GM12878 (cell line): ENCODE results near the gene TRPV3. TPM values are rescaled to one million over a fixed set of nuclear protein-coding genes. Genes with fewer than 3 reads are reported as not detected.

Source experiments
- ATAC-seq: fragments of 200-7000 bp; cut with Tn5 transposase; 3 replicates; pipeline ENCODE4 v1.9.1; 2020; ENCODE audit warnings: mild to moderate bottlenecking, moderate library complexity
- BruUV-seq: library from RNA; stranded (reverse); fragments of 400-500 nt; replicated peaks from 2 replicates; lab custom pipeline; 2021; lab: Mats Ljungman, UMichigan
- CTCF ChIA-PET: fragments of 300-600 bp; sonication (Branson Sonifier 250); formaldehyde crosslinking; extraction: SDS; loops from one replicate; lab custom pipeline; 2021; ENCODE audit warnings: inconsistent platforms; lab: Yijun Ruan, JAX
- POLR2A ChIA-PET: fragments of 350-600 bp; formaldehyde crosslinking; extraction: SDS; loops from one replicate; lab custom pipeline; 2021; ENCODE audit warnings: inconsistent platforms; lab: Charles Lee
- RAD21 ChIA-PET: fragments of 300-600 bp; sonication (Branson Sonifier 250); formaldehyde crosslinking; loops from one replicate; lab custom pipeline; 2023; ENCODE audit warnings: antibody characterized with exemption; ENCODE audit not compliant: unreplicated experiment; lab: Charles Lee
- SMC1A ChIA-PET: fragments of 300-600 bp; sonication (Branson Sonifier 250); formaldehyde crosslinking; loops from one replicate; lab custom pipeline; 2023; ENCODE audit not compliant: unreplicated experiment, uncharacterized antibody; lab: Charles Lee
- DNase-seq: peaks from one replicate; pipeline ENCODE4 v3.0.0-alpha.2; 2011; ENCODE audit warnings: low read depth, low spot score
- FAIRE-seq: peaks from 3 replicates; lab custom pipeline; 2011; peaks lifted over from hg19 to GRCh38; lab: Jason Lieb, UNC
- H2AFZ ChIP-seq: 2 replicates; pipeline ENCODE4 v1.6.0; 2011; ENCODE audit warnings: low read depth, low read length, control low read depth; ENCODE audit not compliant: control insufficient read depth
- H3K27ac ChIP-seq: 2 replicates; pipeline ENCODE4 v1.5.1; 2011; ENCODE audit warnings: control low read depth; ENCODE audit not compliant: control insufficient read depth, insufficient read depth
- H3K27me3 ChIP-seq, 2 experiments: replicated peaks in 1 of 2; 2 replicates each; pipeline versions ENCODE4 v1.6.0 to v1.6.1; 2011; ENCODE audit warnings: low read length in 1 of 2; ENCODE audit not compliant: control insufficient read depth in 2 of 2, insufficient read depth in 2 of 2
- H3K36me3 ChIP-seq, 2 experiments: 2 replicates each; pipeline ENCODE4 v1.5.1; 2011; ENCODE audit warnings: low read length in 1 of 2; ENCODE audit not compliant: control insufficient read depth in 2 of 2, insufficient read depth in 2 of 2
- H3K4me1 ChIP-seq: 2 replicates; pipeline ENCODE4 v1.6.1; 2011; ENCODE audit warnings: mild to moderate bottlenecking, low read length, moderate library complexity, mixed read lengths; ENCODE audit not compliant: control insufficient read depth, insufficient read depth
- H3K4me2 ChIP-seq: 2 replicates; pipeline ENCODE4 v1.6.0; 2011; ENCODE audit warnings: control low read depth; ENCODE audit not compliant: control insufficient read depth, insufficient read depth
- H3K4me3 ChIP-seq: fragments of 200-600 bp; sonication (generic); 2 replicates; pipeline ENCODE4 v1.5.1; 2016
- H3K79me2 ChIP-seq: 2 replicates; pipeline ENCODE4 v1.6.0; 2011; ENCODE audit warnings: low read length; ENCODE audit not compliant: control insufficient read depth, insufficient read depth
- H3K9ac ChIP-seq: 2 replicates; pipeline ENCODE4 v1.8.0; 2011; ENCODE audit warnings: low read length, control low read depth, mixed read lengths; ENCODE audit not compliant: control insufficient read depth, insufficient read depth
- H3K9me3 ChIP-seq: replicated peaks from 3 replicates; pipeline ENCODE4 v1.5.1; 2011; ENCODE audit warnings: mild to moderate bottlenecking, low read length; ENCODE audit not compliant: control insufficient read depth, insufficient read depth
- H4K20me1 ChIP-seq: 2 replicates; pipeline ENCODE4 v1.6.0; 2011; ENCODE audit not compliant: control insufficient read depth, insufficient read depth
- BACH1 ChIP-seq: fragments of 450-650 bp; IDR thresholded peaks from 2 replicates; pipeline ENCODE4 v1.6.1; 2017; ENCODE audit warnings: mild to moderate bottlenecking, borderline replicate concordance
- CBX3 ChIP-seq: fragments of 200-600 bp; sonication (generic); IDR thresholded peaks from 2 replicates; pipeline ENCODE4 v1.6.1; 2016; ENCODE audit warnings: low read depth, borderline replicate concordance
- CREM ChIP-seq: IDR thresholded peaks from 2 replicates; pipeline ENCODE4 v1.6.1; 2014; ENCODE audit warnings: antibody characterized with exemption, low read depth
- CTCF ChIP-seq, 3 experiments: IDR thresholded peaks in 2 of 3; conservative IDR thresholded peaks in 1 of 3; 2 replicates each; pipeline ENCODE4 v1.5.1; 2011; ENCODE audit warnings: low read depth in 3 of 3, low read length in 3 of 3, mild to moderate bottlenecking in 3 of 3, control low read depth in 2 of 3, moderate library complexity in 2 of 3, inconsistent platforms in 1 of 3, mixed read lengths in 1 of 3; ENCODE audit not compliant: control insufficient read depth in 2 of 3, insufficient read depth in 1 of 3; ENCODE audit errors: extremely low read depth in 1 of 3
- FOS ChIP-seq: IDR thresholded peaks from 3 replicates; pipeline ENCODE4 v1.6.1; 2011; ENCODE audit warnings: borderline replicate concordance; ENCODE audit not compliant: insufficient read length; ENCODE audit errors: extremely low read depth
- GABPA ChIP-seq: IDR thresholded peaks from 2 replicates; pipeline ENCODE4 v1.6.1; 2014; ENCODE audit warnings: antibody characterized with exemption, low read depth, mild to moderate bottlenecking, inconsistent platforms
- GATAD2B ChIP-seq: fragments of 450-650 bp; conservative IDR thresholded peaks from 2 replicates; pipeline ENCODE4 v1.6.1; 2017; ENCODE audit warnings: low read depth, mild to moderate bottlenecking, moderate library complexity
- NR2F1 ChIP-seq: fragments of 450-650 bp; conservative IDR thresholded peaks from 2 replicates; pipeline ENCODE4 v1.6.1; 2017; ENCODE audit warnings: mild to moderate bottlenecking
- PAX8 ChIP-seq: fragments of 450-650 bp; IDR thresholded peaks from 2 replicates; pipeline ENCODE4 v1.6.1; 2017; ENCODE audit warnings: mild to moderate bottlenecking, moderate library complexity
- PML ChIP-seq: IDR thresholded peaks from 2 replicates; pipeline ENCODE4 v1.6.1; 2012; ENCODE audit warnings: low read length, inconsistent platforms
- ZNF207 ChIP-seq: fragments of 450-650 bp; IDR thresholded peaks from 2 replicates; pipeline ENCODE4 v1.6.1; 2014; ENCODE audit warnings: antibody characterized with exemption, mild to moderate bottlenecking, borderline replicate concordance
- ZNF384 ChIP-seq: IDR thresholded peaks from 2 replicates; pipeline ENCODE4 v1.6.1; 2012; ENCODE audit warnings: low read depth, mild to moderate bottlenecking, low read length, improper control_type of control experiment, borderline replicate concordance
- WGBS: methylation state at CpG from one replicate; pipeline ENCODE4 v1.1.6; 2016; ENCODE audit warnings: low lambda C conversion rate; ENCODE audit not compliant: insufficient replicate concordance, insufficient coverage; ENCODE audit errors: missing lambda C conversion rate; 5-methylcytosine and 5-hydroxymethylcytosine counted together
- in situ Hi-C: fragments of 300-500 bp; cut with MboI; formaldehyde crosslinking; loops from 9 replicates; pipeline ENCODE4 v1.14.3; 2018; ENCODE audit warnings: mixed read lengths
- intact Hi-C: fragments of 100-400 bp; cut with micrococcal nuclease; formaldehyde crosslinking; loops from one replicate; pipeline ENCODE4 v1.14.2; 2022; ENCODE audit not compliant: unreplicated experiment
- polyA plus RNA-seq, 11 experiments: library from polyadenylated mRNA; depleted of rRNA in 4 of 11; unstranded in 6 of 11; stranded (reverse) in 5 of 11; fragments of >200 nt; fragmentation: Nextera tagmentation in 4 of 11; fragmentation: Illumina TruSeq in 1 of 11; extraction: Ambion mirVana in 4 of 11; extraction: Trizol in 1 of 11; gene quantifications; 1 replicate in 1 of 11; 2 replicates in 10 of 11; pipeline versions ENCODE4 v1.2.1 to v1.2.3, GENCODE V29; 2011 to 2016; ENCODE audit warnings: inconsistent platforms in 2 of 11, missing spikeins in 2 of 11, low read depth in 1 of 11
- total RNA-seq, 4 experiments: library from RNA; depleted of rRNA in 3 of 4; stranded (reverse); fragments of >200 nt in 3 of 4; fragmentation: Illumina TruSeq in 1 of 4; extraction: Trizol in 1 of 4; gene quantifications; 2 replicates each; pipeline versions ENCODE4 v1.2.1 to v1.2.3, GENCODE V29; 2013 to 2021

Gene TRPV3
- total and polyA plus RNA-seq, 10 of the 15 experiments (the other 5 are each of a cell fraction or from before 2014, with no cell fraction given), result 0.52 to 12.0 (median 2.7) TPM

GRCh38 chr17:3529817-3530741, 27.5 kb downstream of the TRPV3 start:
- no peak overlapping the region for H3K4me2 ChIP-seq
- no peak for TF ChIP-seq ZNF207
- intact Hi-C loops, result no loop called here
- DNase-seq, result no peak
- no peak for FAIRE-seq
- ChIA-PET SMC1A (no interaction called here), POLR2A (no interaction called here), RAD21 (no interaction called here), CTCF (no interaction called here)
- peaks cover 0 to 5% of the 10 kb centered on the region in 2 experiments; a peak in 2 of 4 replicates for H3K36me3 ChIP-seq
- no peaks in the 10 kb centered on the region for H3K79me2 ChIP-seq
- no peak overlapping the region for H2AFZ ChIP-seq
- no peaks in the 10 kb centered on the region for H3K27me3 ChIP-seq
- no peak overlapping the region for H3K27ac ChIP-seq
- BruUV-seq, result no TSS peak
- in situ Hi-C loops, result no loop called here
- WGBS, result 85% methylated on average over 32 of the region's 32 CpGs
- ATAC-seq, result no peak
- no peaks in the 10 kb centered on the region; the same call in 1 of the 2 replicates for H4K20me1 ChIP-seq
- H3K9me3 ChIP-seq, result no peaks in the 10 kb centered on the region
- H3K4me3 ChIP-seq, result no peak overlapping the region
- peaks cover 3% of the 10 kb centered on the region for H3K4me1 ChIP-seq
- no peak overlapping the region for H3K9ac ChIP-seq

- POLR2A ChIA-PET, result no interaction called here
- DNase-seq (no peak), ATAC-seq (no peak), FAIRE-seq (no peak)
- no peaks in the 10 kb centered on the region for H3K27me3 ChIP-seq
- CTCF ChIA-PET, result no interaction called here
- no peak overlapping the region for H2AFZ ChIP-seq
- no peak overlapping the region for H3K4me3 ChIP-seq
- SMC1A ChIA-PET, result no interaction called here
- RAD21 ChIA-PET, result no interaction called here
- BruUV-seq, result no TSS peak
- in situ Hi-C loops (no loop called here), intact Hi-C loops (no loop called here)
- H4K20me1 ChIP-seq, result no peaks in the 10 kb centered on the region; the same call in 1 of the 2 replicates
- no peaks in the 10 kb centered on the region for H3K79me2 ChIP-seq
- H3K9ac ChIP-seq, result no peak overlapping the region
- peaks cover 0 to 5% of the 10 kb centered on the region in 2 experiments; a peak in 2 of 4 replicates for H3K36me3 ChIP-seq
- WGBS, result 76% methylated on average over 11 of the region's 11 CpGs
- no peaks in the 10 kb centered on the region for H3K9me3 ChIP-seq
- no peak overlapping the region for H3K27ac ChIP-seq
- no peak overlapping the region for H3K4me2 ChIP-seq
- H3K4me1 ChIP-seq, result peaks cover 3% of the 10 kb centered on the region
- TF ChIP-seq GATAD2B, result no peak
- TF ChIP-seq BACH1, result no peak
- no peak for TF ChIP-seq ZNF384
- no peak for TF ChIP-seq PML
- no peak for TF ChIP-seq CTCF (IDR thresholded peaks at IDR 0.05 in 2 of 3, conservative IDR thresholded peaks at IDR 0.05 in 1 of 3; ENCODE audit: control insufficient read depth in 2 of 3, extremely low read depth in 1 of 3, insufficient read depth in 1 of 3, low read depth in 3 of 3, low read length in 3 of 3)
- no peak for TF ChIP-seq PAX8
- TF ChIP-seq CREM, result no peak
- TF ChIP-seq CBX3, result no peak
- TF ChIP-seq FOS, result no peak
- TF ChIP-seq GABPA, result no peak
- TF ChIP-seq NR2F1, result no peak
These were observed 28.6 kb downstream of the TRPV3 start for GRCh38 chr17:3528880-3529511.
